Measurements from ENCODE around the gene CELF4.

CELF4 gene

GRCh38 chr18:37259711-37260110 is 305.9 kb downstream of the CELF4 start:
- DNase-seq (ENCODE audit: insufficient read length) (no peak), FAIRE-seq (no peak)
- no peak for TF ChIP-seq POLR2A (IDR thresholded peaks at IDR 0.05; ENCODE audit: low read depth, low read length)
- no peak for TF ChIP-seq TAF1 (IDR thresholded peaks at IDR 0.05; ENCODE audit: borderline replicate concordance, low read depth, low read length)
- TF ChIP-seq POLR2AphosphoS5 (IDR thresholded peaks at IDR 0.05; ENCODE audit: low read depth, low read length): no peak

- DNase-seq (ENCODE audit: insufficient read length) (no peak), FAIRE-seq (no peak)
- no peak for TF ChIP-seq TAF1 (IDR thresholded peaks at IDR 0.05; ENCODE audit: borderline replicate concordance, low read depth, low read length)
- TF ChIP-seq POLR2A (IDR thresholded peaks at IDR 0.05; ENCODE audit: low read depth, low read length): no peak
- TF ChIP-seq POLR2AphosphoS5 (IDR thresholded peaks at IDR 0.05; ENCODE audit: low read depth, low read length): no peak
Measured at GRCh38 chr18:37258819-37259218, 306.8 kb downstream of the CELF4 start.

GRCh38 chr18:37258131-37258530 is 307.5 kb downstream of the CELF4 start:
- TF ChIP-seq POLR2AphosphoS5 (IDR thresholded peaks at IDR 0.05; ENCODE audit: low read depth, low read length) (no peak), POLR2A (IDR thresholded peaks at IDR 0.05; ENCODE audit: low read depth, low read length) (no peak), TAF1 (IDR thresholded peaks at IDR 0.05; ENCODE audit: borderline replicate concordance, low read depth, low read length) (no peak)
- no peak for FAIRE-seq
- no peak for DNase-seq (ENCODE audit: insufficient read length)

- TF ChIP-seq POLR2AphosphoS5 (IDR thresholded peaks at IDR 0.05; ENCODE audit: low read depth, low read length): no peak
- TF ChIP-seq POLR2A (IDR thresholded peaks at IDR 0.05; ENCODE audit: low read depth, low read length): no peak
- TF ChIP-seq TAF1 (IDR thresholded peaks at IDR 0.05; ENCODE audit: borderline replicate concordance, low read depth, low read length): no peak
- DNase-seq (ENCODE audit: insufficient read length): no peak
- FAIRE-seq: no peak
Measured at GRCh38 chr18:37254973-37255372, 310.6 kb downstream of the CELF4 start.

GRCh38 chr18:37254236-37254754 is 311.3 kb downstream of the CELF4 start:
- DNase-seq (ENCODE audit: insufficient read length) (no peak), FAIRE-seq (no peak)
- TF ChIP-seq POLR2AphosphoS5 (IDR thresholded peaks at IDR 0.05; ENCODE audit: low read depth, low read length) (no peak), TAF1 (IDR thresholded peaks at IDR 0.05; ENCODE audit: borderline replicate concordance, low read depth, low read length) (no peak), POLR2A (IDR thresholded peaks at IDR 0.05; ENCODE audit: low read depth, low read length) (no peak)

GRCh38 chr18:37253394-37254235 is 312.0 kb downstream of the CELF4 start:
- FAIRE-seq (no peak), DNase-seq (ENCODE audit: insufficient read length) (no peak)
- TF ChIP-seq POLR2AphosphoS5 (IDR thresholded peaks at IDR 0.05; ENCODE audit: low read depth, low read length) (no peak), TAF1 (IDR thresholded peaks at IDR 0.05; ENCODE audit: borderline replicate concordance, low read depth, low read length) (no peak), POLR2A (IDR thresholded peaks at IDR 0.05; ENCODE audit: low read depth, low read length) (no peak)

- TF ChIP-seq POLR2AphosphoS5 (IDR thresholded peaks at IDR 0.05; ENCODE audit: low read depth, low read length) (no peak), TAF1 (IDR thresholded peaks at IDR 0.05; ENCODE audit: borderline replicate concordance, low read depth, low read length) (no peak), POLR2A (IDR thresholded peaks at IDR 0.05; ENCODE audit: low read depth, low read length) (no peak)
- no peak for DNase-seq (ENCODE audit: insufficient read length)
- no peak for FAIRE-seq
Measured at GRCh38 chr18:37252854-37253393, 312.7 kb downstream of the CELF4 start.

- FAIRE-seq: no peak
- DNase-seq (ENCODE audit: insufficient read length): no peak
- no peak for TF ChIP-seq TAF1 (IDR thresholded peaks at IDR 0.05; ENCODE audit: borderline replicate concordance, low read depth, low read length)
- no peak for TF ChIP-seq POLR2AphosphoS5 (IDR thresholded peaks at IDR 0.05; ENCODE audit: low read depth, low read length)
- no peak for TF ChIP-seq POLR2A (IDR thresholded peaks at IDR 0.05; ENCODE audit: low read depth, low read length)
Measured at GRCh38 chr18:37252342-37252741, 313.3 kb downstream of the CELF4 start.

GRCh38 chr18:37251679-37252078 is 313.9 kb downstream of the CELF4 start:
- TF ChIP-seq TAF1 (IDR thresholded peaks at IDR 0.05; ENCODE audit: borderline replicate concordance, low read depth, low read length): no peak
- no peak for TF ChIP-seq POLR2A (IDR thresholded peaks at IDR 0.05; ENCODE audit: low read depth, low read length)
- no peak for TF ChIP-seq POLR2AphosphoS5 (IDR thresholded peaks at IDR 0.05; ENCODE audit: low read depth, low read length)
- DNase-seq (ENCODE audit: insufficient read length): no peak
- no peak for FAIRE-seq

- TF ChIP-seq POLR2A (IDR thresholded peaks at IDR 0.05; ENCODE audit: low read depth, low read length) (no peak), POLR2AphosphoS5 (IDR thresholded peaks at IDR 0.05; ENCODE audit: low read depth, low read length) (no peak)
- DNase-seq (ENCODE audit: insufficient read length) (no peak), FAIRE-seq (no peak)
Measured at GRCh38 chr18:37249895-37250618, 315.5 kb downstream of the CELF4 start.

- DNase-seq (ENCODE audit: insufficient read length): no peak
- TF ChIP-seq TAF1 (IDR thresholded peaks at IDR 0.05; ENCODE audit: borderline replicate concordance, low read depth, low read length): no peak
- TF ChIP-seq POLR2A (IDR thresholded peaks at IDR 0.05; ENCODE audit: low read depth, low read length): no peak
- TF ChIP-seq POLR2AphosphoS5 (IDR thresholded peaks at IDR 0.05; ENCODE audit: low read depth, low read length): no peak
- no peak for FAIRE-seq
Measured at GRCh38 chr18:37249171-37249886, 316.3 kb downstream of the CELF4 start.

Measured in GM12892 (cell line).